Activated CD4-positive, alpha-beta T cell treated with anti-CD3 and anti-CD28 coated beads for 24 hours (primary cell): ENCODE results near the gene PAFAH1B2.
"Not testable (repeated sequence)": the region's sequence is repeated elsewhere in the genome, so short reads cannot be mapped to it uniquely, and the experiment has no call there.

ENCODE experiments used
- DNase-seq, 2 donors: peaks; one replicate each; pipeline ENCODE4 v3.0.0-alpha.2; 2020; ENCODE audit warnings: low read depth in 2 of 2

The PAFAH1B2 gene, protein sequence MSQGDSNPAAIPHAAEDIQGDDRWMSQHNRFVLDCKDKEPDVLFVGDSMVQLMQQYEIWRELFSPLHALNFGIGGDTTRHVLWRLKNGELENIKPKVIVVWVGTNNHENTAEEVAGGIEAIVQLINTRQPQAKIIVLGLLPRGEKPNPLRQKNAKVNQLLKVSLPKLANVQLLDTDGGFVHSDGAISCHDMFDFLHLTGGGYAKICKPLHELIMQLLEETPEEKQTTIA

DNA sequence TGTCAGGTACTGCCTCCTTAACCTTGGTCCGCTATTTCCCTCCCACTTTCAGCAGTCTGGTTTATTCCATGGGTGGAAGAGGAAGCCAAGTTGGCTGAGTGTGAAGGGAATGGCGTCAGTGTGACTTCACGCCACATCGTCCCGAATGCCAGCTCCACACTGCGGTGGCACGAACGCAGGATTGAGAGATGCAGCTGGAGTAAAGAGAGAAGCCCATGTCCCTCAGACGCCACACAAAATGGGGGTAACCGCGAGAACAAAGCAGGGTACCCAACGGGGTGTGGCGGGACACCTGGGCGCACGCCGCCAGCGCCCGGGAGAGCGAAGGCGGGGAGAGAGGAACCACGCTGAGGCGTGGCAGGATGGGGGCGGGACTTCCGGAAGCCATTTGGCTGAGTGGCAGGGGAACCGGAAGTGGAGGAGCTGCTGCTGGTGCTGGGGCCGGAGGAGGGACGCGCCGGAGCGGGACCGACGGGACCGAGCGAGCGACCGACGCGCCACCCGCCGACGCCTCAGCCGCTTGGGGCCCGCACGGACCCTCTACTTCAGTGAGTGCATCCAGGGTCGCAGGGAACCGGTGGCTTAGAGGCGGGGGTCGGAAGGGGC, at the start of gene PAFAH1B2:
Gene PAFAH1B2 (plus strand): TSS at position 417 of the 606 bp plus-strand sequence. CDS start 8,161 bp downstream, outside the sequence.
- DNase-seq: peak; percentile 96

DNA sequence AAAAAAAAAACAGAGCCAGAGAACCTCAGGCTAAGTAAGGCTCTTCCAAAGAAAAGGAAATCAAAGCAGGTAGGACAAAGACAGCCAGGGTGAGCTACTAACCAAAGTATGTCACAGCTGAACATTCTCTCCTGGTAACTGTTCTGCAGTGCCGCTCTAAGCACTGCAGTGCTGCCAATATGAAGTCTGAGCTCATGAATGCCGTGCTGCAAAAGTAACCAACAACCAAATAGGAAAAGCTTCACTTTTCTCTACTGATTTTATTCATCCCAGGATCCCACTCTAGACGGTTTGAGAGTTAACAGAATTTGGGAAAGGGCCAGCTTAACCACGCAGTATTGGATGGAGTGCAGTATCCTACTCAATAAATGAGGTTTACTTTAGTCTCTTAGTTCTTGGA, 49.3 kb upstream of the PAFAH1B2 start:
- no peak for DNase-seq

- no peak for DNase-seq
These were observed 48.6 kb upstream of the PAFAH1B2 start for GRCh38 chr11:117095284-117096161.

GRCh38 chr11:117096201-117096991, 47.7 kb upstream of the PAFAH1B2 start:
- no peak for DNase-seq

DNA sequence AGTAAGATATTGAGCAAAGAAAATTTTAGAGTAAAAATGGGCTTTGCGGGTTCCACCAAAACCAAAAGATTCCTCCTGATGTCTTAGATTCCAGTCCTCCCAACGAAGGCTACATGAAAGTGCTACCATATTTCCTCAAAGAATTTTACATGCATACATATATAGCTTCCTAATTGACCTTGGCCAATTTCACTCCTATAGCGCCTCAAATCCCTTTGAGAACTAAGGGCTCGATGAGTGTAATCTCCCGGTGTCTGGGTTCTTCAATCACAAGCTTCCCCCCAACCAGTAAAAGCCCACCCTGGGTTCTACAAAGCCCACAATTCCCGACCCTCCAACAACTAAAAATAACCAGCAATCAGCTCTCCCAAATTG, 47.1 kb upstream of the PAFAH1B2 start:
- no peak for DNase-seq

DNA sequence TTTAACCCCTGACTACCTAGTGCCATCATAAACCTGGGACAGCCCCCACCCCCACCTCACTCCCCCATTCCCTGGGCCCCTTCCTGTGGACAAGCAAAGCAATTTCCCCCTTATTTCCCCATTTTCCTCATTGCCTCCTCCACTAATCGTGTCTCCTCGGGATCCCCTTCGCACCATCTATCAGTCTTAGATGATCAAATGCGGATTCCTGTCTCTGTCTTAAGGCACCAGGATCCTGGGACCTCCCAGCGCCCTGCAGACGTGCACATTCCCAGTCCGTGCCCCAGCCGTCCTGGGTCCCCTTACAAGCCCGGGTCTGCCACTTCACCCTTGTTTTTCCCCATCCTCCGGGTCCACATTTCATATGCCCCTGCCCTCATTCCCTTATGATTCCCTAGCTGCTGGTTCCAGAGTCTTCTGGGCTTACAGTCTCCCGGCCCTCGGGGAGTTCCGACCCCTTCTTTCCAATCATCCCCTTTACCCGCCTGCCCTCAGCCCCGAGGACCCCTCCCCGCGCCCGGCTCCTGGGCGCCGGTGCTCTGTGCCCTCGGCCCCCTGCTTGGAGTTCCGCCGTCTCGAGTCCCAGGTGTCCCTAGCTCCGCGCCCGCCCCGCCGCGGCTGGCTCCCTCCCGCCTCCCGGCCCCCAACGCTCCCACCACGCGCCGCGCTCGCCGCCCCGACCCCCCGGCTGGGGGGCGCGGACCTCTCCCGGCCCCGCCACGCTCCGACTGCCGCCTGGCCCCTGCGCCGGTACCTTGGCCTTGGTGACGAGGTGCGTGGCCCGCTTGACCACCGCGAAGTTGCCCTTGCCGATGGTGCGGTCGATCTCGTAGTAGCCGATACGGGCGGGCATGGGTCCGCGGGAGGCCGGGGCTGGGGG, 46.5 kb upstream of the PAFAH1B2 start:
- DNase-seq: peak in 1 of 2 donors; percentile 11

DNA sequence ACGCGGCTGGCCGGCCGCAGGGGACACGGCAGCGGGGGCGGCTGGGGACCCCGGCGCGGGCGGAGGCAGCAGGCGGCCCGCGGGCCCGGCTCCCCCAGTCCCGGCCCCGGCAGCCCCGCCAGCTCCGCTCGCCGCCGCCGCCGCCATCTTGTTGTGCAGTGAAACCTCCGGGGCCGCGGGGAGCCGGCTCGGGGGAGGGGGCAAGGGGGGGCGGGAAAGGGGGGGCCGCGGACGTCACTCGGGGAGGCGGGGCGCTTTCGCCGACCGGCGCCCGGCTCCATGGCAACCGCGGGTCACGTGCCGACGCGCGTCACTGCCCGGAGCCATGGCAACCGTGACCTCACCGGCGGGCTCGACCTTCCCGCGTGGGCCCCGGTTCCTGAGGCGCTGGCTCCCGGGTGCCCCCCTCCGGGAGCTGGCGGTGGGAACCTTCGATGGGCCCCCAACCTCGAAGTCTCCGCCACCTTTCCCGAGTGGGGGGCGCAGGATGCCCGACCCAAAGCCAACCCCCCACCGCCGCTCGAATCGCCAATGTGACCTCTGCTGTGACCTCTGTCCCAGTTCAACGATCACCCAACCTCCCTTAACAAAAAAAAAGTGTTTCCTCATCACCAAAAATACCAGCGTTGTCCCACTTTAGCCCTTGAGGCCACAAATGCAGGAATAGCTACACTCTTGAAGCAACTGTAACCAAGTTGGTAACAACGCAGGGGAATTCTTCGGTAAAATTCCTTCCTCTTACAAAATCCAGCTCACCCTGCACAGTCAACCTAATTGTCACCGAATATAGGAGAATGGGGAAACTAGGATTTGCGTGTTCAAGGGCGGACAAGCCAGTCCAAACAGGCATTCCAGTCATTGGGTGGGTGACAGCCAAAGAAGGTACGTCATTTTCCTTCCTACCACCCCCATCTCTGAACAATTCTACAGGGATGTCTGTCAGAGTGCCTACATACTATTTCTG, 45.5 kb upstream of the PAFAH1B2 start, which contains the start of gene SIK3:
Gene SIK3 (minus strand): TSS at position 160 of the 964 bp plus-strand sequence. CDS start 13 bp downstream, at position 147.
- DNase-seq: peak; percentile 84 to 90

DNA sequence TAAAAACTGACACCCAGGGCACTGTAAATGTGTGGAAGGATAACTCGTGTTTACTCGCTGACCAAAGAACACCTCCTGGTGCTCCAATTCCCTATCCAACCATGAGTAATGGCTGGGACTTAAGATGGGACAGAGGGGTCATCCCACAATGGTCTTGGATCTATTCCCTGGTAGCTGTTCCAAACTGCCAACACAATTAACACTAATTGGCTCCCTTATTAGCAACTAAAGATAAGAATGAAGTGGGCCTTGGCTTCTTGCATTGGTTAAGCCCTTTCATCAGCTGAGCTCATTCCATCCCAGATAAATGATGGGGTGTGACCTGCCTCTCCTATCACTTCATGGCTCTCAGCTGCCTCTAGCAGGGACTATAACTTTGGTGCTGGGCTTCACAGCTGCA, 44.4 kb upstream of the PAFAH1B2 start:
- no peak for DNase-seq

- no peak for DNase-seq
These were observed 43.5 kb upstream of the PAFAH1B2 start for GRCh38 chr11:117100556-117100955.

- no peak for DNase-seq
These were observed 36.1 kb upstream of the PAFAH1B2 start for GRCh38 chr11:117107701-117108590.

DNA sequence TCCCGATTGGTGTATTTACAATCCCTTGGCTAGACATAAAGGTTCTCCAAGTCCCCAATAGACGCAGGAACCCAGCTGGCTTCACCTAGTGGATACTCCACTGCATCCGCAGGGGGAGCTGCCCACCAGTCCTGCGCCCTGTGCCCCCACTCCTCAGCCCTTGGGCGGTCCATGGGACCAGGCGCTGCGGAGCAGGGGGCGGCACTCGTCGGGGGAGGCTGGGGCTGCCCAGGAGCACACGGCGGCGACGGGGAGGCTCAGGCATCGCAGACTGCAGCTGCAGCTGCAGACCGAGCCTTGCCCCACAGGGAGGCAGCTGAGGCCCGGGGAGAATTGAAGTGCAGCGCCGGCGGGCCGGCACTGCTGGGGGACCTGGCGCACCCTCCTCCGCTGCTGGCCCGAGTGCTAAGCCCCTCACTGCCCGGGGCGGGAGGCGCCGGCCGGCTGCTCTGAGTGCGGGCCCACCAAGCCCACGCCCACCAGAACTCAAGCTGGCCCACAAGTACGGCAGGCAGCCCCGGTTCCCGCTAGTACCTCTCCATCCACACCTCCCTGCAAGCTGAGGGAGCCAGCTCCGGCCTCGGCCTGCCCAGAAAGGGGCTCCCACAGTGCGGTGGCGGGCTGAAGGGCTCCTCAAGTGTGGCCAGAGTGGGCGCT, 33.7 kb upstream of the PAFAH1B2 start:
- no peak for DNase-seq

DNA sequence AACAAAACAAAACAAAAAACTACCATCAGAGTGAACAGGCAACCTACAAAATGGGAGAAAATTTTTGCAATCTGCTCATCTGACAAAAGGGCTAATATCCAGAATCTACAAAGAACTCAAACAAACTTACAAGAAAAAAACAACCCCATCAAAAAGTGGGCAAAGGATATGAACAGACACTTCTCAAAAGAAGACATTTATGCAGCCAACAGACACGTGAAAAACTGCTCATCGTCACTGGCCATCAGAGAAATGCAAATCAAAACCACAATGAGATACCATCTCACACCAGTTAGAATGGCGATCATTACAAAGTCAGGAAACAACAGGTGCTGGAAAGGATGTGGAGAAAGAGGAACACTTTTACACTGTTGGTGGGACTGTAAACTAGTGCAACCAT, 31.6 kb upstream of the PAFAH1B2 start:
- not testable (repeated sequence) for DNase-seq

DNA sequence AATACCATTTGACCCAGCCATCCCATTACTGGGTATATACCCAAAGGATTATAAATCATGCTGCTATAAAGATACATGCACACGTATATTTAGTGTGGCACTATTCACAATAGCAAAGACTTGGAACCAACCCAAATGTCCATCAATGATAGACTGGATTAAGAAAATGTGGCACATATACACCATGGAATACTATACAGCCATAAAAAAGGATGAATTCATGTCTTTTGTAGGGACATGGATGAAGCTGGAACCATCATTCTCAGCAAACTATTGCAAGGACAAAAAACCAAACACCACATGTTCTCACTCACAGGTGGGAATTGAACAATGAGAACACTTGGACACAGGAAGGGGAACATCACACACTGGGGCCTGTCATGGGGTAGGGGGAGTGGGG, 31.1 kb upstream of the PAFAH1B2 start:
- not testable (repeated sequence) for DNase-seq

DNA sequence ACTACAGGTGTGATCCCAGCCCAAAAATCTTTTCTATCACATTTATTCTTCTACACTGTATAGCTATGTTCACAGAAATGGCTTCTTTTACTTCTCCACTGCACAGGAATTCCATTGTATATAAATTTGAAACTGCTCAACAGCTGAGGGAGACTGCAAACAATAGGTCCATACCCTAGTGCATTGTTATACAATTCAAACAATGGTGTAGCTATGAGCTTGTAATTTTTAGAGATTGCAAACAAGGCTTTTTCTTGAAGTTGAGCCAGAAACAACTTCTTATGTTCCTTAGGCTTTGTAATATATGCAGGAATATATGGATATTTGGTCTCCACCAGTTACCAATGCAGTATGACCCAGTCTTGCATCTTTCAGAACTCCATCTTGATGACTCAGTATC, 26.4 kb upstream of the PAFAH1B2 start:
- DNase-seq: no peak

GRCh38 chr11:117121176-117121575, 22.9 kb upstream of the PAFAH1B2 start:
- no peak for DNase-seq

DNA sequence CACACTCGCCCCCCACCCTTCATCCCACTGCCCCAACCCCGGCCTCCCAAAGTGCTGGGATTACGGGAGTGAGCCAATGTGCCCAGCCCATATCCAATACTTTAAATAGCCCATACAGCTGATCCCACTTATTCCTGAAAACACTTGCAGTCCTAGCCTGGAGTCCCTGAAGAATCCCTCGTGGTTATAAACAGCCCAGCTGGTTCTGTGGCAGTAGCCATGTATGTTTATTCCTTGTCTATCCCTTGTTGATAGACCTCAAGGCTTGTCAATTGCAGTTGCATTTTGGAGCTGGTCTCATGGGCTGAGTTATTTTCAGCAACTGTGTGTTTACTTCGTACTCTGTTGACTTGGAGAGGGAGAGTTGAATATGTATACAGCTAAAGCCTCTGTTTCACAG, 21.5 kb upstream of the PAFAH1B2 start:
- no peak for DNase-seq

GRCh38 chr11:117126223-117126965, 17.7 kb upstream of the PAFAH1B2 start:
- no peak for DNase-seq
